Effector memory CD4-positive, alpha-beta T cell (primary cell): ENCODE results near the gene GPC2.
A peak's percentile ranks its signal among the peaks of the same experiment; 100 is the strongest.

Experiments used
- DNase-seq, 3 donors: peaks; one replicate each; pipeline ENCODE4 v3.0.0-alpha.2; 2020
- H3K27ac ChIP-seq: 2 replicates; pipeline ENCODE4 v1.7.0; 2013; ENCODE audit warnings: mild to moderate bottlenecking, low read length, moderate library complexity; ENCODE audit not compliant: insufficient read depth, poor library complexity, severe bottlenecking
- H3K27me3 ChIP-seq: replicated peaks from 2 replicates; pipeline ENCODE4 v1.7.0; 2013; ENCODE audit warnings: mild to moderate bottlenecking, low read length; ENCODE audit not compliant: insufficient read depth, control insufficient read depth, poor library complexity, severe bottlenecking
- H3K36me3 ChIP-seq: 2 replicates; pipeline ENCODE4 v1.7.0; 2013; ENCODE audit warnings: mild to moderate bottlenecking, low read length, moderate library complexity; ENCODE audit not compliant: control insufficient read depth, insufficient read depth
- H3K4me1 ChIP-seq: 2 replicates; pipeline ENCODE4 v1.7.0; 2013; ENCODE audit warnings: low read length, mild to moderate bottlenecking; ENCODE audit not compliant: control insufficient read depth, insufficient read depth, poor library complexity, severe bottlenecking
- H3K4me3 ChIP-seq: 2 replicates; pipeline ENCODE4 v1.7.0; 2013; ENCODE audit warnings: low read length, low read depth, mild to moderate bottlenecking; ENCODE audit not compliant: insufficient read depth, poor library complexity, severe bottlenecking
- H3K9me3 ChIP-seq: 2 replicates; pipeline ENCODE4 v1.7.0; 2013; ENCODE audit warnings: mild to moderate bottlenecking, low read length, moderate library complexity; ENCODE audit not compliant: control insufficient read depth

GPC2 gene

DNA sequence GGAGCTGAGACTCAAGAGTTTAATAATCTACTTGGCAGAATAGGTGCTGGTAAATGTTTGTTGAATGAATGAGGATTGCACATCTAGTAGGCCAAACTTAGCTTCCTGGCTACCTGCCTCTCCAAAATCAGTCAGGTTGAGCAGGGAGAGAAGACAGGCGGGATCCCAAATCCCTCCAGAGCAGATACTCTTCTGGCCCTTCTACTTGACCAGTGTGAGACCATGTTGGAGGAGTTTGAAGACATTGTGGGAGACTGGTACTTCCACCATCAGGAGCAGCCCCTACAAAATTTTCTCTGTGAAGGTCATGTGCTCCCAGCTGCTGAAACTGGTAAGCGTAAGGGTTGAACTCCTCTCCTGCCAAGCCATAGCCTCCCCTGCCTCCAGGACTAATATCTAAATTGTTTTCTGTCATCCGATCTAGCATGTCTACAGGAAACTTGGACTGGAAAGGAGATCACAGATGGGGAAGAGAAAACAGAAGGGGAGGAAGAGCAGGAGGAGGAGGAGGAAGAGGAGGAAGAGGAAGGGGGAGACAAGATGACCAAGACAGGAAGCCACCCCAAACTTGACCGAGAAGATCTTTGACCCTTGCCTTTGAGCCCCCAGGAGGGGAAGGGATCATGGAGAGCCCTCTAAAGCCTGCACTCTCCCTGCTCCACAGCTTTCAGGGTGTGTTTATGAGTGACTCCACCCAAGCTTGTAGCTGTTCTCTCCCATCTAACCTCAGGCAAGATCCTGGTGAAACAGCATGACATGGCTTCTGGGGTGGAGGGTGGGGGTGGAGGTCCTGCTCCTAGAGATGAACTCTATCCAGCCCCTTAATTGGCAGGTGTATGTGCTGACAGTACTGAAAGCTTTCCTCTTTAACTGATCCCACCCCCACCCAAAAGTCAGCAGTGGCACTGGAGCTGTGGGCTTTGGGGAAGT is 52.6 kb downstream of the GPC2 start:
- Histone ChIP-seq H3K27me3 (no peaks in the 10 kb centered on the region), H3K4me3 (no peak overlapping the region), H3K9me3 (no peaks in the 10 kb centered on the region), H3K27ac (no peak overlapping the region), H3K4me1 (peaks cover 18% of the 10 kb centered on the region), H3K36me3 (peaks cover 17% of the 10 kb centered on the region)
- no peak for DNase-seq

- Histone ChIP-seq H3K9me3 (no peaks in the 10 kb centered on the region), H3K4me1 (peaks cover 18% of the 10 kb centered on the region), H3K27ac (no peak overlapping the region), H3K27me3 (no peaks in the 10 kb centered on the region), H3K4me3 (no peak overlapping the region), H3K36me3 (peaks cover 17% of the 10 kb centered on the region)
- DNase-seq = no peak
These were observed 54.6 kb downstream of the GPC2 start for GRCh38 chr7:100122568-100122967.

DNA sequence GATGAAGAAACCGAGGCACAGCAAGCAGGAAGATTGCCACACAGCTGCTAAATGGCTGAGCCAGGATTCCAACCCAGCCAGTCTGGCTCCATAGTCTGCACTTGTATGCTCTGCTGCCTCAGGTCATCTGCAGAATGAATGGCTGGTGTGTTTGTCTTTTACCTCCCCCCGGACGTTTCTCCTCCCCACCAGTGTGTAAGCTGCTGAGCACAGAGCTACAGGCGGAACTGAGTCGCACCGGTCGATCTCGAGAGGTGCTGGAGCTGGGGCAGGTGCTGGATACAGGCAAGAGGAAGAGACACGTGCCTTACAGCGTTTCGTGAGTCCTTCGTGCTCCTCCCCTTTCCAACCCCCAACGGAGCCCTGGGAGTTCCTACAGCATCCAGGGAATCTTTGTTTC is 55.1 kb downstream of the GPC2 start:
- H3K27ac ChIP-seq = no peak overlapping the region
- H3K27me3 ChIP-seq = no peaks in the 10 kb centered on the region
- peaks cover 17% of the 10 kb centered on the region for H3K36me3 ChIP-seq
- H3K4me3 ChIP-seq = no peak overlapping the region
- no peaks in the 10 kb centered on the region for H3K9me3 ChIP-seq
- no peak for DNase-seq
- H3K4me1 ChIP-seq = peaks cover 16% of the 10 kb centered on the region

DNA sequence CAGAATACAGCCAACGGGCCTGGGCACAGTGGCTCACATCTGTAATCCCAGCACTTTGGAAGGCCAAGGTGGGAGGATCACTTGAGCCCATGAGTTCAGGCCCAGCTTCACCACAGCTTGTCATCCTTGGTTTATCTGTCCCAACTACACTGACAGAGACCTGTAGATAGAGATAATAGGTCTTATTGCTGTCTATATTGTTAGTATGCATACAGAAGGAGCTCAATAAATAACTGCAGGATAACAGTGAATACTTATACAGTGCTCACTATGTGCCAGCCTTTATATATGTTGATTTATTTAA is 56.5 kb downstream of the GPC2 start:
- peaks cover 15% of the 10 kb centered on the region for H3K4me1 ChIP-seq
- H3K27me3 ChIP-seq = no peaks in the 10 kb centered on the region
- peak overlapping the region; percentile 96 for H3K27ac ChIP-seq
- peaks cover 17% of the 10 kb centered on the region for H3K36me3 ChIP-seq
- peak overlapping the region; percentile 90 for H3K4me3 ChIP-seq
- H3K9me3 ChIP-seq = no peaks in the 10 kb centered on the region
- DNase-seq = no peak

DNA sequence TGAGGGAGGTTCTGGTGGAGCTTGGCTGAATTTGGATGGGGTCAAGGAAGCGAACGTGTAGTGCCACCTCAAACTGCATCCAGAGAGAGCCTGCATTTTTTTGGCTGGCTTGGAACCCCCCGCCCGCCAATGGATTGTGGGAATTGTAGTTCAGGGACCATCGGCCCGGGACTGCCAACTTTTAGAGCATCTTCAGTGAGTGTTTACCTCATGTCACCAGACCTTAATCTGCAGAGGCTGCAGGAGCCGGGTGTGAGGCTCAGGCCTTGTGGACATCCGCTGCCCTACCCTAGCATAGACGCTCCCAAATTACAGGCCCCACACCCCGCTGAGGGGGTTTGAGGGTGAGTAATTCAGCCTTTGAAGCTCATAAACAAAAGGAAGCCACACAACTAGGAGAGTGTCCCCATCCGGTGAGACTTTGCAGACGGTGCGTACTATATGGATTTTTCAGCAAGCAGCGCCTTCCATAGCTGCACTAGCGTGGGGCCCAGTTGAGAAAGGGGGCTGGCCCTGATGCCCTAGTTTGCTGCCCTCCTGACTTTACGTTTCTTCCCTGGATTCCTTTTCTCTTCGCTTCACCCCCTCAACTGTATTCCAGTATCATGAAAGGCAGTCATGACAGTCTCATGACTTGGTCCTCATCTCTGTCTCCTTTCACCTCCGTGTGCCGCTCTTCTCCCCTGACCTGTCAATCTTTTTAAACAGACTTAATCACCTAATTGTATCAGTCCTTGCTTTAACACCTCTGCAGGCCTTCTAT is 57.0 kb downstream of the GPC2 start:
- Histone ChIP-seq H3K9me3 (no peaks in the 10 kb centered on the region), H3K27ac (peak overlapping the region; percentile 96), H3K36me3 (peaks cover 17% of the 10 kb centered on the region), H3K27me3 (no peaks in the 10 kb centered on the region), H3K4me1 (peaks cover 13% of the 10 kb centered on the region), H3K4me3 (peak overlapping the region; percentile 90)
- peak; percentile 42 to 69 (median 63) for DNase-seq
